ENCODE data around the gene DHRS2. TPM values are rescaled to one million over a fixed set of nuclear protein-coding genes. Genes with fewer than 3 reads are reported as not detected.

DHRS2 gene
- total RNA-seq, result 0.33 TPM in 1 of 2 replicates, not detected in the other

GRCh38 chr14:23636317-23637211 lies at the start of gene DHRS2:
DHRS2 (plus strand) TSS chr14:23636364; CDS start chr14:23638865, 2,501 bp downstream.

Other genes starting within 250 kb of the DHRS2 start
- not detected in 2 replicates for gene MYH6, start 228.1 kb upstream of the DHRS2 start, total RNA-seq
- gene MYH7, start 200.7 kb upstream of the DHRS2 start, total RNA-seq, result not detected in 2 replicates
- gene NGDN, start 166.7 kb upstream of the DHRS2 start, total RNA-seq, result 35.1 and 62.0 TPM in 2 replicates
- gene ZFHX2, start 84.6 kb upstream of the DHRS2 start, total RNA-seq, result 0.15 and 0.66 TPM in 2 replicates
- 15.3 and 35.7 TPM in 2 replicates for gene THTPA, start 80.1 kb upstream of the DHRS2 start, total RNA-seq
- 10.5 and 17.2 TPM in 2 replicates for gene AP1G2, start 68.6 kb upstream of the DHRS2 start, total RNA-seq
- gene JPH4, start 57.6 kb upstream of the DHRS2 start, total RNA-seq, result not detected in 2 replicates

Data from smooth muscle cell of trachea (primary cell).